A549 (cell line): ENCODE data around the gene IQSEC3. TPM values are rescaled to one million over a fixed set of nuclear protein-coding genes. Genes with fewer than 3 reads are reported as not detected.

Experiments
- ATAC-seq, 2 experiments: fragments of 200-7000 bp in 1 of 2; fragments of >200 bp in 1 of 2; cut with Nextera tagmentation in 1 of 2; cut with Tn5 transposase in 1 of 2; 3 replicates each; pipeline versions ENCODE4 v1.8.0 to v1.9.1; 2018 to 2020; ENCODE audit warnings: mild to moderate bottlenecking in 1 of 2, moderate library complexity in 1 of 2
- CTCF ChIA-PET: fragments of 300-600 bp; sonication (Branson Sonifier 250); formaldehyde crosslinking; extraction: SDS; loops from one replicate; lab custom pipeline; 2021; ENCODE audit warnings: antibody characterized with exemption, inconsistent platforms; lab: Yijun Ruan, JAX
- POLR2A ChIA-PET: fragments of 350-600 bp; formaldehyde crosslinking; extraction: SDS; loops from one replicate; lab custom pipeline; 2021; ENCODE audit warnings: antibody characterized with exemption, inconsistent platforms; lab: Yijun Ruan, JAX
- DNase-seq, 2 experiments: peaks; one replicate each; pipeline versions ENCODE4 v3.0.0 to v3.0.0-alpha.2; 2011 to 2016; ENCODE audit warnings: low read depth in 1 of 2, low spot score in 1 of 2
- FAIRE-seq: peaks from 2 replicates; lab custom pipeline; 2011; peaks lifted over from hg19 to GRCh38; lab: Jason Lieb, UNC
- H3K27ac ChIP-seq, 2 experiments: fragments of >200 bp; sonication (Bioruptor Twin); formaldehyde crosslinking; 3 replicates each; pipeline ENCODE4 v1.5.1; 2016 to 2017
- H3K4me1 ChIP-seq: fragments of >200 bp; sonication (Bioruptor Twin); formaldehyde crosslinking; 3 replicates; pipeline ENCODE4 v1.6.1; 2016
- H3K4me2 ChIP-seq: fragments of >200 bp; sonication (Bioruptor Twin); formaldehyde crosslinking; 3 replicates; pipeline ENCODE4 v1.6.1; 2016
- H3K4me3 ChIP-seq: fragments of >200 bp; sonication (Bioruptor Twin); formaldehyde crosslinking; 3 replicates; pipeline ENCODE4 v1.5.1; 2016
- H3K9me3 ChIP-seq: fragments of >200 bp; sonication (Bioruptor Twin); formaldehyde crosslinking; 3 replicates; pipeline ENCODE4 v1.6.1; 2016
- ATOH8 ChIP-seq: fragments of 250-450 bp; sonication (Bioruptor Pico); IDR thresholded peaks from 2 replicates; pipeline ENCODE4 v1.5.0; 2020; ENCODE audit warnings: low read depth, mild to moderate bottlenecking, moderate library complexity
- BCL3 ChIP-seq: fragments of >200 bp; sonication (Bioruptor Twin); formaldehyde crosslinking; IDR thresholded peaks from 3 replicates; pipeline ENCODE4 v1.6.1; 2016
- BHLHE40 ChIP-seq: IDR thresholded peaks from 2 replicates; pipeline ENCODE4 v1.6.1; 2012; ENCODE audit warnings: low read depth, low read length, inconsistent platforms
- CBX2 ChIP-seq: fragments of 200-600 bp; sonication (generic); IDR thresholded peaks from 2 replicates; pipeline ENCODE4 v1.6.1; 2016; ENCODE audit warnings: low read depth, mild to moderate bottlenecking, borderline replicate concordance
- CHD2 ChIP-seq: fragments of 150-350 bp; IDR thresholded peaks from 2 replicates; pipeline ENCODE4 v1.6.1; 2014; ENCODE audit warnings: low read length; ENCODE audit not compliant: partially characterized antibody
- CHD4 ChIP-seq: fragments of 200-600 bp; sonication (generic); IDR thresholded peaks from 2 replicates; pipeline ENCODE4 v1.6.1; 2016; ENCODE audit warnings: antibody characterized with exemption, mild to moderate bottlenecking, borderline replicate concordance
- E2F6 ChIP-seq: IDR thresholded peaks from 2 replicates; pipeline ENCODE4 v1.6.1; 2012; ENCODE audit warnings: low read depth, borderline replicate concordance
- EHF ChIP-seq: fragments of 250-450 bp; sonication (Bioruptor Pico); IDR thresholded peaks from 2 replicates; pipeline ENCODE4 v1.5.0; 2020; ENCODE audit warnings: mild to moderate bottlenecking
- EHMT2 ChIP-seq: fragments of 200-600 bp; sonication (generic); IDR thresholded peaks from 2 replicates; pipeline ENCODE4 v1.6.1; 2016; ENCODE audit warnings: antibody characterized with exemption, low read depth, mild to moderate bottlenecking, moderate library complexity
- FOSL2 ChIP-seq, 2 experiments: fragments of 450-650 bp in 1 of 2; fragments of >200 bp in 1 of 2; sonication (Bioruptor Twin) in 1 of 2; formaldehyde crosslinking; IDR thresholded peaks; 2 replicates each; pipeline versions ENCODE4 v1.5.0 to v1.6.1; 2016 to 2020; ENCODE audit warnings: mild to moderate bottlenecking in 1 of 2, moderate library complexity in 1 of 2
- GATA3 ChIP-seq: IDR thresholded peaks from 2 replicates; pipeline ENCODE4 v1.6.1; 2012; ENCODE audit warnings: borderline replicate concordance
- HES2 ChIP-seq: fragments of >200 bp; sonication (Bioruptor Twin); formaldehyde crosslinking; IDR thresholded peaks from 2 replicates; pipeline ENCODE4 v1.6.1; 2016
- HOXB13 ChIP-seq: fragments of 250-450 bp; sonication (Bioruptor Pico); IDR thresholded peaks from 2 replicates; pipeline ENCODE4 v1.5.0; 2020; ENCODE audit warnings: low read depth, mild to moderate bottlenecking, moderate library complexity
- JUNB ChIP-seq: fragments of >200 bp; sonication (Bioruptor Twin); formaldehyde crosslinking; IDR thresholded peaks from 2 replicates; pipeline ENCODE4 v1.6.1; 2016
- KDM1A ChIP-seq: fragments of 200-600 bp; sonication (generic); IDR thresholded peaks from 2 replicates; pipeline ENCODE4 v1.6.1; 2016; ENCODE audit warnings: low read depth, mild to moderate bottlenecking
- KDM5A ChIP-seq: fragments of 200-600 bp; sonication (generic); IDR thresholded peaks from 2 replicates; pipeline ENCODE4 v1.6.1; 2016; ENCODE audit warnings: antibody characterized with exemption, mild to moderate bottlenecking
- MYC ChIP-seq: IDR thresholded peaks from 2 replicates; pipeline ENCODE4 v1.6.1; 2012; ENCODE audit warnings: mild to moderate bottlenecking, inconsistent platforms, low read length, improper control_type of control experiment, borderline replicate concordance
- NR3C1 ChIP-seq: fragments of >200 bp; sonication (Bioruptor Twin); formaldehyde crosslinking; IDR thresholded peaks from 3 replicates; pipeline ENCODE4 v1.6.1; 2017
- RAD21 ChIP-seq, 2 experiments: fragments of >200 bp in 1 of 2; sonication (Bioruptor Twin) in 1 of 2; formaldehyde crosslinking in 1 of 2; IDR thresholded peaks in 1 of 2; conservative IDR thresholded peaks in 1 of 2; 2 replicates in 1 of 2; 3 replicates in 1 of 2; pipeline ENCODE4 v1.6.1; 2012 to 2018; ENCODE audit warnings: inconsistent platforms in 1 of 2
- REST ChIP-seq: fragments of 200-600 bp; sonication (generic); IDR thresholded peaks from 2 replicates; pipeline ENCODE4 v1.6.1; 2016; ENCODE audit warnings: antibody characterized with exemption, mild to moderate bottlenecking, moderate library complexity
- RFX5 ChIP-seq: fragments of 450-650 bp; IDR thresholded peaks from 2 replicates; pipeline ENCODE4 v1.7.1; 2014; ENCODE audit warnings: antibody characterized with exemption, mild to moderate bottlenecking, moderate library complexity
- USF2 ChIP-seq: fragments of 450-650 bp; IDR thresholded peaks from 2 replicates; pipeline ENCODE4 v1.6.1; 2014; ENCODE audit warnings: antibody characterized with exemption
- WGBS: methylation state at CpG from one replicate; pipeline ENCODE4 v1.1.6; 2017; ENCODE audit errors: missing lambda C conversion rate; 5-methylcytosine and 5-hydroxymethylcytosine counted together
- polyA plus RNA-seq, 4 experiments: library from polyadenylated mRNA; depleted of rRNA in 3 of 4; stranded (reverse); fragments of >200 nt; fragmentation: RNase III in 1 of 4; extraction: RNeasy Plus Mini Kit Qiagen cat#74134 plus additional on column Dnase treatment in 1 of 4; gene quantifications; 2 replicates in 3 of 4; 3 replicates in 1 of 4; pipeline ENCODE4 v1.2.3, GENCODE V29; 2011 to 2017

The IQSEC3 gene
- polyA plus RNA-seq, 2 of the 4 experiments (the other 2 are of a cell fraction): not detected

GRCh38 chr12:147242-147641, 80.7 kb downstream of the IQSEC3 start:
- ATAC-seq (no peak), DNase-seq (no peak), FAIRE-seq (no peak)
- POLR2A ChIA-PET: no interaction called here
- no peak overlapping the region for H3K27ac ChIP-seq
- no peak overlapping the region for H3K4me3 ChIP-seq
- H3K4me1 ChIP-seq: no peaks in the 10 kb centered on the region
- no peaks in the 10 kb centered on the region for H3K9me3 ChIP-seq
- 61% methylated on average over 9 of the region's 9 CpGs for WGBS
- no peak for TF ChIP-seq FOSL2 (IDR thresholded peaks at IDR 0.05)
- peak; percentile 21; the same call in 1 of the 2 replicates for TF ChIP-seq FOSL2 (CRISPR knock-in tag; IDR thresholded peaks at IDR 0.05)
- no peak for TF ChIP-seq KDM1A
- TF ChIP-seq HOXB13: no peak
- TF ChIP-seq HES2: no peak
- no peak for TF ChIP-seq BHLHE40
- no peak for TF ChIP-seq USF2
- TF ChIP-seq CBX2: no peak
- no peak overlapping the region for H3K4me2 ChIP-seq
- CTCF ChIA-PET: interaction anchor here (0.7 to 1.7 kb wide), 3 partner anchors 12 to 43 kb away, joined by 4 to 5 read pairs (median 4); no protein-coding TSS in a partner anchor

GRCh38 chr12:148676-149416, 82.3 kb downstream of the IQSEC3 start:
- H3K27ac ChIP-seq: no peak overlapping the region
- ChIA-PET CTCF (interaction anchor here (1.2 kb wide), 1 partner anchor 9 kb away, joined by 3 read pairs; no protein-coding TSS in a partner anchor), POLR2A (no interaction called here)
- ATAC-seq: no peak
- WGBS: 53% methylated on average over 16 of the region's 18 CpGs
- no peaks in the 10 kb centered on the region for H3K4me1 ChIP-seq
- no peak for FAIRE-seq
- H3K9me3 ChIP-seq: no peaks in the 10 kb centered on the region
- no peak for DNase-seq
- no peak overlapping the region for H3K4me3 ChIP-seq
- TF ChIP-seq KDM5A (no peak), E2F6 (no peak), JUNB (no peak), FOSL2 (IDR thresholded peaks at IDR 0.05) (no peak), FOSL2 (CRISPR knock-in tag; IDR thresholded peaks at IDR 0.05) (no peak), ATOH8 (no peak), RFX5 (no peak)
- no peak overlapping the region for H3K4me2 ChIP-seq

GRCh38 chr12:151579-151978, 85.0 kb downstream of the IQSEC3 start:
- H3K4me1 ChIP-seq: no peaks in the 10 kb centered on the region
- no peak overlapping the region for H3K27ac ChIP-seq
- H3K4me3 ChIP-seq: no peak overlapping the region
- DNase-seq: no peak
- H3K9me3 ChIP-seq: no peaks in the 10 kb centered on the region
- no peak for TF ChIP-seq EHF (CRISPR knock-in tag)
- no peak for TF ChIP-seq RAD21 (conservative IDR thresholded peaks at IDR 0.05 in 1 of 2, IDR thresholded peaks at IDR 0.05 in 1 of 2)
- no peak for TF ChIP-seq NR3C1
- TF ChIP-seq BCL3: no peak
- no peak for TF ChIP-seq CHD4
- TF ChIP-seq HES2: no peak
- TF ChIP-seq BHLHE40: no peak
- no peak for TF ChIP-seq JUNB
- TF ChIP-seq EHMT2: no peak
- no peak for TF ChIP-seq MYC
- TF ChIP-seq REST: no peak
- TF ChIP-seq GATA3: no peak
- no peak for TF ChIP-seq CHD2
- H3K4me2 ChIP-seq: no peak overlapping the region
- 34% methylated on average over 5 of the region's 5 CpGs for WGBS
- POLR2A ChIA-PET: no interaction called here
- CTCF ChIA-PET: interaction anchor here (1.4 to 3.1 kb wide), 4 partner anchors 11 to 37 kb away, joined by 6 to 22 read pairs (median 7); no protein-coding TSS in a partner anchor
- FAIRE-seq: no peak
- ATAC-seq: no peak
